IgD-negative memory B cell (primary cell): Measurements from ENCODE around the gene SPNS2. TPM values are rescaled to one million over a fixed set of nuclear protein-coding genes. Genes with fewer than 3 reads are reported as not detected.

ENCODE experiments used
- H3K27ac Mint-ChIP-seq, 3 donors: one replicate each; pipeline ENCODE4 v1.8.0; 2020 to 2022; ENCODE audit warnings: mild to moderate bottlenecking in 3 of 3, mixed read lengths in 3 of 3, moderate library complexity in 1 of 3
- H3K27me3 Mint-ChIP-seq: one replicate; pipeline ENCODE4 v1.8.0; 2021; ENCODE audit warnings: mixed read lengths
- H3K36me3 Mint-ChIP-seq: one replicate; pipeline ENCODE4 v1.8.0; 2020; ENCODE audit warnings: mild to moderate bottlenecking, mixed read lengths
- H3K4me1 Mint-ChIP-seq, 3 donors: one replicate each; pipeline ENCODE4 v1.8.0; 2020 to 2022; ENCODE audit warnings: mixed read lengths in 3 of 3, mild to moderate bottlenecking in 1 of 3
- H3K4me3 Mint-ChIP-seq, 4 donors: one replicate each; pipeline ENCODE4 v1.8.0; 2020 to 2022; ENCODE audit warnings: mild to moderate bottlenecking in 4 of 4, mixed read lengths in 4 of 4, moderate library complexity in 3 of 4
- H3K9me3 Mint-ChIP-seq, 3 donors: one replicate each; pipeline ENCODE4 v1.8.0; 2020 to 2021; ENCODE audit warnings: mixed read lengths in 3 of 3, mild to moderate bottlenecking in 1 of 3
- polyA plus RNA-seq: library from polyadenylated mRNA; unstranded; fragments of 300-500 nt; fragmentation: Illumina TruSeq; gene quantifications from one replicate; pipeline ENCODE4 v1.2.3, GENCODE V29; 2021

SPNS2 gene
- polyA plus RNA-seq, 1 donor from 2014 or later = not detected

GRCh38 chr17:4506175-4506813 is 7.6 kb downstream of the SPNS2 start:
- Mint-ChIP-seq H3K4me3 (no peak overlapping the region), H3K36me3 (peaks cover 3% of the 10 kb centered on the region), H3K4me1 (peaks cover 4 to 9% (median 6%) of the 10 kb centered on the region in 3 donors), H3K9me3 (no peaks in the 10 kb centered on the region), H3K27me3 (peaks cover 41% of the 10 kb centered on the region), H3K27ac (no peak overlapping the region)

- H3K27me3 Mint-ChIP-seq = peaks cover 36% of the 10 kb centered on the region
- no peak overlapping the region for H3K27ac Mint-ChIP-seq
- no peaks in the 10 kb centered on the region for H3K9me3 Mint-ChIP-seq
- H3K4me1 Mint-ChIP-seq = peaks cover 4 to 9% (median 4%) of the 10 kb centered on the region in 3 donors
- H3K36me3 Mint-ChIP-seq = peaks cover 3% of the 10 kb centered on the region
- no peak overlapping the region for H3K4me3 Mint-ChIP-seq
These were observed 8.2 kb downstream of the SPNS2 start for GRCh38 chr17:4506892-4507291.

- peak overlapping the region in 1 of 4 donors; percentile 21 for H3K4me3 Mint-ChIP-seq
- H3K9me3 Mint-ChIP-seq = no peaks in the 10 kb centered on the region
- H3K27me3 Mint-ChIP-seq = peaks cover 33% of the 10 kb centered on the region
- H3K36me3 Mint-ChIP-seq = peaks cover 3% of the 10 kb centered on the region
- H3K4me1 Mint-ChIP-seq = peaks cover 4 to 9% (median 4%) of the 10 kb centered on the region in 3 donors
- H3K27ac Mint-ChIP-seq = no peak overlapping the region
These were observed 8.9 kb downstream of the SPNS2 start for GRCh38 chr17:4507361-4508111.

- Mint-ChIP-seq H3K4me1 (peaks cover 4 to 9% (median 4%) of the 10 kb centered on the region in 3 donors), H3K9me3 (no peaks in the 10 kb centered on the region), H3K27ac (no peak overlapping the region), H3K4me3 (peak overlapping the region in 1 of 4 donors; percentile 17), H3K27me3 (peaks cover 28% of the 10 kb centered on the region), H3K36me3 (peaks cover 6% of the 10 kb centered on the region)
These were observed 9.5 kb downstream of the SPNS2 start for GRCh38 chr17:4508207-4508606.

GRCh38 chr17:4509401-4509800 is 10.7 kb downstream of the SPNS2 start:
- H3K27ac Mint-ChIP-seq = no peak overlapping the region
- H3K9me3 Mint-ChIP-seq = no peaks in the 10 kb centered on the region

GRCh38 chr17:4509923-4510617 is 11.4 kb downstream of the SPNS2 start:
- no peak overlapping the region for H3K4me3 Mint-ChIP-seq
- peaks cover 6% of the 10 kb centered on the region for H3K36me3 Mint-ChIP-seq
- no peaks in the 10 kb centered on the region for H3K9me3 Mint-ChIP-seq
- peak overlapping the region in 1 of 3 donors; percentile 72 for H3K27ac Mint-ChIP-seq
- peaks cover 4 to 9% (median 4%) of the 10 kb centered on the region in 3 donors for H3K4me1 Mint-ChIP-seq
- H3K27me3 Mint-ChIP-seq = peaks cover 16% of the 10 kb centered on the region

More at GRCh38 chr17:4509401-4509800, 10.7 kb downstream of the SPNS2 start:
- Mint-ChIP-seq H3K4me1 (peaks cover 4 to 9% (median 4%) of the 10 kb centered on the region in 3 donors), H3K4me3 (peak overlapping the region in 1 of 4 donors; percentile 17), H3K27me3 (peaks cover 21% of the 10 kb centered on the region), H3K36me3 (peaks cover 6% of the 10 kb centered on the region)

GRCh38 chr17:4510618-4510941 is 11.9 kb downstream of the SPNS2 start:
- Mint-ChIP-seq H3K4me3 (no peak overlapping the region), H3K27ac (peak overlapping the region in 1 of 3 donors; percentile 72), H3K9me3 (no peaks in the 10 kb centered on the region), H3K4me1 (peaks cover 4 to 9% (median 4%) of the 10 kb centered on the region in 3 donors), H3K27me3 (peaks cover 15% of the 10 kb centered on the region), H3K36me3 (peaks cover 6% of the 10 kb centered on the region)

GRCh38 chr17:4511199-4511932 is 12.7 kb downstream of the SPNS2 start:
- Mint-ChIP-seq H3K27ac (no peak overlapping the region), H3K4me1 (peaks cover 4 to 9% (median 4%) of the 10 kb centered on the region in 3 donors), H3K9me3 (no peaks in the 10 kb centered on the region), H3K4me3 (no peak overlapping the region), H3K36me3 (peaks cover 6% of the 10 kb centered on the region), H3K27me3 (peaks cover 13% of the 10 kb centered on the region)

- peaks cover 13% of the 10 kb centered on the region for H3K27me3 Mint-ChIP-seq
- no peak overlapping the region for H3K4me3 Mint-ChIP-seq
- H3K27ac Mint-ChIP-seq = no peak overlapping the region
- H3K36me3 Mint-ChIP-seq = peaks cover 6% of the 10 kb centered on the region
- H3K9me3 Mint-ChIP-seq = no peaks in the 10 kb centered on the region
- peaks cover 4 to 9% (median 4%) of the 10 kb centered on the region in 3 donors for H3K4me1 Mint-ChIP-seq
These were observed 13.8 kb downstream of the SPNS2 start for GRCh38 chr17:4512156-4513112.

GRCh38 chr17:4513113-4514032 is 14.7 kb downstream of the SPNS2 start:
- H3K27ac Mint-ChIP-seq = no peak overlapping the region
- no peak overlapping the region for H3K4me3 Mint-ChIP-seq
- H3K36me3 Mint-ChIP-seq = peaks cover 6% of the 10 kb centered on the region
- H3K27me3 Mint-ChIP-seq = peaks cover 13% of the 10 kb centered on the region
- H3K4me1 Mint-ChIP-seq = peaks cover 7 to 12% (median 9%) of the 10 kb centered on the region in 3 donors
- H3K9me3 Mint-ChIP-seq = no peaks in the 10 kb centered on the region

GRCh38 chr17:4514206-4514605 is 15.5 kb downstream of the SPNS2 start:
- H3K36me3 Mint-ChIP-seq = peaks cover 6% of the 10 kb centered on the region
- no peak overlapping the region for H3K27ac Mint-ChIP-seq
- no peak overlapping the region for H3K4me3 Mint-ChIP-seq
- H3K27me3 Mint-ChIP-seq = peaks cover 8% of the 10 kb centered on the region
- H3K4me1 Mint-ChIP-seq = peaks cover 9 to 10% (median 9%) of the 10 kb centered on the region in 3 donors
- no peaks in the 10 kb centered on the region for H3K9me3 Mint-ChIP-seq

GRCh38 chr17:4514779-4515178 is 16.1 kb downstream of the SPNS2 start:
- no peaks in the 10 kb centered on the region for H3K9me3 Mint-ChIP-seq
- H3K36me3 Mint-ChIP-seq = peaks cover 4% of the 10 kb centered on the region
- H3K27ac Mint-ChIP-seq = no peak overlapping the region
- H3K27me3 Mint-ChIP-seq = peaks cover 3% of the 10 kb centered on the region
- no peak overlapping the region for H3K4me3 Mint-ChIP-seq
- peaks cover 7 to 9% (median 9%) of the 10 kb centered on the region in 3 donors for H3K4me1 Mint-ChIP-seq

GRCh38 chr17:4515501-4515900 is 16.8 kb downstream of the SPNS2 start:
- Mint-ChIP-seq H3K4me3 (no peak overlapping the region), H3K36me3 (peaks cover 4% of the 10 kb centered on the region), H3K27me3 (peaks cover 1% of the 10 kb centered on the region), H3K4me1 (peaks cover 7 to 9% (median 9%) of the 10 kb centered on the region in 3 donors), H3K9me3 (no peaks in the 10 kb centered on the region), H3K27ac (no peak overlapping the region)
